Fibroblast of mammary gland (primary cell): ENCODE measurements around the gene FBXO10.
A peak's percentile ranks its signal among the peaks of the same experiment; 100 is the strongest.

Experiments used
- DNase-seq: peaks from one replicate; pipeline ENCODE4 v3.0.0-alpha.2; 2010; ENCODE audit warnings: low read depth
- H3K4me3 ChIP-seq: 2 replicates; pipeline ENCODE4 v1.5.1; 2011; ENCODE audit warnings: low read depth, mild to moderate bottlenecking, low read length, moderate library complexity; ENCODE audit not compliant: control insufficient read depth
- TF ChIP-seq, protein P1 (sequence below): conservative IDR thresholded peaks from 2 replicates; pipeline ENCODE4 v1.5.1; 2011; ENCODE audit warnings: low read depth, low read length, inconsistent platforms; ENCODE audit not compliant: control insufficient read depth, insufficient read depth

FBXO10 gene

DNA sequence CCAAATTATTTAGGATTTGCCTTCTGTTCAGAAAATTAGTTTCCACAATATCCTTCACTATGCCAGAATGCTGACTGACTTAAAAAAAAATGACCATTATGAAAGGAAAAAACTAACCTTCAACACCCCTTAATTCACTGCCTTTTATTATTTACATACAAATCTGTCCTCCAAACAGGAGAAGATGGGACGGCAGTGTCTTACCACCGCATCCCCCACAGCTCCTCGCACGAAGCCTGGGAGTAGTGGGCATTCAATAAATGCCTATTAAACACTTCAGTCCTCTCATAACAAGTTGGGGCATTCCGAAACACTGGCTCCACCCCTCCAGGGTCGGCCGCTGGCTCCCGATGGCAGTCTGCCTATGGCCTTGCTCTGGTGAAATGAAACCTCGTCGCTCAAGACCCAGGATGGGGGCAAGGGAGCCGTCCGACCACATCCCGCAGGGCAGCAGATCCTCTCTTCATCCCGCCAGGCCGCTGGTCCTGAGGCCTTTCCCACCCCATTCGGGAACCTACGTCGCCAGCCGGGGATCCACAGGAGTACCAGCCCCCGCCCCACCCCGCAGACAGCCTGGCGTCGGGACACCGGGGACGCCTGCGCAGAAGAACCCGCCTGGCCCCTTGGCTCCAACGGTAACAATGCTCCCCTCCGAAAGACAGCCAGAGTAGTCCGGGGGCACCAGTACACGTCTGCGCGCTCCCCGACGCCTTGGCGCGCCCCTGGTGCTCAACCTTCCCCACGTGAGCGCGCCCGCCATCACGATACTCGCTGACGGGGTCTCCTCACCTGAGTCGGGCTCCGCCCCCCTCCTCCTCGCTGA lies 111.5 kb downstream of the FBXO10 start:
- TF ChIP-seq, protein P1, sequence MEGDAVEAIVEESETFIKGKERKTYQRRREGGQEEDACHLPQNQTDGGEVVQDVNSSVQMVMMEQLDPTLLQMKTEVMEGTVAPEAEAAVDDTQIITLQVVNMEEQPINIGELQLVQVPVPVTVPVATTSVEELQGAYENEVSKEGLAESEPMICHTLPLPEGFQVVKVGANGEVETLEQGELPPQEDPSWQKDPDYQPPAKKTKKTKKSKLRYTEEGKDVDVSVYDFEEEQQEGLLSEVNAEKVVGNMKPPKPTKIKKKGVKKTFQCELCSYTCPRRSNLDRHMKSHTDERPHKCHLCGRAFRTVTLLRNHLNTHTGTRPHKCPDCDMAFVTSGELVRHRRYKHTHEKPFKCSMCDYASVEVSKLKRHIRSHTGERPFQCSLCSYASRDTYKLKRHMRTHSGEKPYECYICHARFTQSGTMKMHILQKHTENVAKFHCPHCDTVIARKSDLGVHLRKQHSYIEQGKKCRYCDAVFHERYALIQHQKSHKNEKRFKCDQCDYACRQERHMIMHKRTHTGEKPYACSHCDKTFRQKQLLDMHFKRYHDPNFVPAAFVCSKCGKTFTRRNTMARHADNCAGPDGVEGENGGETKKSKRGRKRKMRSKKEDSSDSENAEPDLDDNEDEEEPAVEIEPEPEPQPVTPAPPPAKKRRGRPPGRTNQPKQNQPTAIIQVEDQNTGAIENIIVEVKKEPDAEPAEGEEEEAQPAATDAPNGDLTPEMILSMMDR, result no peak
- peak overlapping the region; percentile 91 for H3K4me3 ChIP-seq
- peak; percentile 59 for DNase-seq

DNA sequence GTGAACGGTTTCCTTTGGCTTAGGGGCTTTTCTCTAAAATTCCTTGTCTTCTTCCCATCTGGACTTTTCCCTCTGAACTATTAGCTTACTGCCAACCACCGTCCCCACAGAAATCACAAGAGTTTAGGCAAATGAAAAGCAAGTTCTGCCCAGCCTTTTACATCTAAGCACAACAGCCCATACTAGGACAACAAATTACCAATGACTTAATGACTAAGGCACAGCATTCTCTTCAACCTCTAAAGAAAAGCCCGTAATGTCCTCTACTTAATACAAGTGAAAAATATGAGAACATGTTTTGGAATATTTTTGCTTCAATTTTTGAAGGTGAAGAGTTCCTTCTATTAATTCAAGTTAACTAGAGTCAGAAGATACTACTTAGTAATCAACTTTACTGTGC lies 112.2 kb downstream of the FBXO10 start:
- no peak for DNase-seq
- peak overlapping the region; percentile 91 for H3K4me3 ChIP-seq
- TF ChIP-seq, protein P1, result no peak
